GM18526 (cell line): ENCODE measurements around the gene MAP3K8.

Experiments
- POLR2A ChIP-seq: IDR thresholded peaks from 3 replicates; pipeline ENCODE4 v1.6.1; 2011; ENCODE audit not compliant: insufficient read length; ENCODE audit errors: extremely low read depth

MAP3K8 gene

GRCh38 chr10:30413996-30414576 lies 19.9 kb upstream of the MAP3K8 start:
- no peak for TF ChIP-seq POLR2A

GRCh38 chr10:30415593-30415992 lies 18.4 kb upstream of the MAP3K8 start:
- no peak for TF ChIP-seq POLR2A

DNA sequence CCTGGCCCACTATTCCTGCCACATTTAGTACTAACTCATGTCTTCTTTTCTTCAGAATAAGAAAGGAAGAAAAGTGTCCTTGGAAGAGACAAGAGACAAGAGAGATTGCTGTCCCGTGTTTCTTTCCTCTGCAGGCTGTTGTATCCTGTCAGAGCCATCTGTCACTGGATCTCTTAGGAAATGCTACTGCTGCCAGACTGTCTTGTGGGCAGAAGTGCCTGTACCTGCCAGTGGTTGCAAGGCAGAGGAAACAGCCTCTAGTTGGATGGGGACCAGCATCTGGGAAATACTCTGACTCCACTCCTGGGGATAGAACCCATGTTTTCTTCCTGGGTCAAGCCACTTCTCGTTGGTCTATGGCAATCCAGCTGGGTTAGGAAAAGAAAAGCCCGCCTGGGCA lies 16.7 kb upstream of the MAP3K8 start:
- TF ChIP-seq POLR2A, result no peak

DNA sequence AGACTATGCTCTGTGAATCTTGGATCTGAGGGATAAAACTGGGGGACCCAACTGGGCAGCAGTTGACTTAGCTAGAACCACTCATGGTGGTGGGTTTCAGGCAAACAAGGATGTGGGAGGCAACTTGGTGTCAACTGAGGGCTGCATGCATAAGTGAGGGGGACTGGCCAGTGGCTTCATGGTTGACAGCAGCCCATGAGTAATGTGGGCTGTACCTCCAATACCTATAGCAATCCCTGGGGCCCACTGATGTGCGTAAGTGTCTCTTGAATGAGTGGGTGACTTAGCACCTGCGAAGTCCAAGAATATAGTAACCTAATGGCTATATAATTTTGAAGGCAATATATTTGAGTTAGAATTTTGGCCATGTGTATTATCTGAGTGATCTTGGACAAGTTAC lies 13.7 kb upstream of the MAP3K8 start:
- TF ChIP-seq POLR2A, result no peak

DNA sequence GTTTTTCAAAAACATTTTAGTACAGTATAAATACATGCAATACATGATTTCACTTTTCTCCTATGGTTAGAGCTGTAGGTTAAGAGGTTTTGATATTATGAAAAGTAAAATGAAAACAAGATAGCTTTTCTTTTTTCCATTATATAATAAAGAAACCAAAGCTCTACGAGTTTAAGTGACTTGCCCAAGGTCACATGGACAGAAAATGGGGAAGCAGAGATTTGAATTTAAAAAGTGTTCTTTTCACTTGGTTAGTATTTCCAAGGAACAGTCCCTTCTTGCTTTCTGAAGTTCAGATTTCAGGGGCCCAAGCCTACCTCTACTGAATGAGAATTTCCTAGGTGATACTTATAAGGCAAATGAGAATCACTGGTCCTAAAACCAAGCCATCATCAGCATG lies 13.2 kb upstream of the MAP3K8 start:
- TF ChIP-seq POLR2A, result no peak

DNA sequence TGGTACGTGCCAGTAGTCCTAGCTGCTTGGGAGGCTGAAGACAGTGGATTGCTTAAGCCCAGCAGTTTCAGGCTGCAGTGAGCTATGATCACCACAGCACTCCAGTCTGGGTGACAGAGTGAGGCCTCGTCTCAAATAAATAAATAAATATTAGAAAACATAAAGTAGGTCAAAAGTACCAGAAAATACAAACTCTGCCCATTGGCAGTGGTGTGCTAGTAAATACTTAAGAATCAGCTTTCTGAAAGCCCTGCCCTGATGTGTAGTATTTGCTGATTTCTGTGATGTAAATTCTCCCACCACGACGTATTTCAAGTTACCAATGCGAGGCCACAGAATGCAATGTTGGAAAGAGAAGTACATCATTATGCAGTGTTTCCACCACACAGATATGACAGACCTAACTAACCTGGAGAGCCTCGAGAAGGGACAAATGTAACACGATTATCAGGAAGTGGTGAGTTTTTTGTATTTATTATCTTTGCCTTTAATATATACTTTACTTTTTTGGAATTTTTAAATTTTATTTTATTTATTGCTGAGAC lies 11.8 kb upstream of the MAP3K8 start:
- no peak for TF ChIP-seq POLR2A

DNA sequence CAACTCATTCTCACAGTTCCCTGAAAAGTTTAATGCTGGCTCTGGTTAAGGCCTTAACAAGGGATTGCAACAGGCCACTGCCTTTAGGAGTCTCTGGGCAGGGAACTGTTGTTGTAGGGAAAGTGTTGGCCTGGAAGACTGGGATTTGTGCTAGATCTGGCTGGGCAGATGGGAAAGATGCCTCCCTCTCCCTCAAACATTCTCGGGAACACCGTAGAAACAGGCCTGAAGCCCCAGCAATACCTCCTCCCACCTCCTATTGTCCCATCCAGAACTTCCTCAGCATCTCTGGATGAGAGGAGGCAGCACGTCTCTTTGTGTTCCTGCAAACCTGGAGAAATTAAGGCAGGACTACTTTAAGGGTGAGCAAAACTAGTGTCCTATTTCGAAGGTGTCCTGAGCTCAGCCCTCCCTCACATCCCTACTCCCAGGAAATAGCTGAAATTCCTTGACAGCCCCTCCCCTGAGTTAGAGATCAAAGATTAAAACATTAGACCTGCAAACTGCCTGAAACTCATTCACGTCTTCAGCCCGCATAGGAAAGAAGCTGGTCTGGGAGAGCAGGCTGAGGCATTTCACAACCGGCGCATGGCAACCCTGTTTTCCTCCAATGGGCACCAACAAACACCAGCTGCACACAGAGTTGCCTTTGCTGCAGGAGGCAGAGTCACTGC lies 10.9 kb upstream of the MAP3K8 start:
- TF ChIP-seq POLR2A, result no peak

DNA sequence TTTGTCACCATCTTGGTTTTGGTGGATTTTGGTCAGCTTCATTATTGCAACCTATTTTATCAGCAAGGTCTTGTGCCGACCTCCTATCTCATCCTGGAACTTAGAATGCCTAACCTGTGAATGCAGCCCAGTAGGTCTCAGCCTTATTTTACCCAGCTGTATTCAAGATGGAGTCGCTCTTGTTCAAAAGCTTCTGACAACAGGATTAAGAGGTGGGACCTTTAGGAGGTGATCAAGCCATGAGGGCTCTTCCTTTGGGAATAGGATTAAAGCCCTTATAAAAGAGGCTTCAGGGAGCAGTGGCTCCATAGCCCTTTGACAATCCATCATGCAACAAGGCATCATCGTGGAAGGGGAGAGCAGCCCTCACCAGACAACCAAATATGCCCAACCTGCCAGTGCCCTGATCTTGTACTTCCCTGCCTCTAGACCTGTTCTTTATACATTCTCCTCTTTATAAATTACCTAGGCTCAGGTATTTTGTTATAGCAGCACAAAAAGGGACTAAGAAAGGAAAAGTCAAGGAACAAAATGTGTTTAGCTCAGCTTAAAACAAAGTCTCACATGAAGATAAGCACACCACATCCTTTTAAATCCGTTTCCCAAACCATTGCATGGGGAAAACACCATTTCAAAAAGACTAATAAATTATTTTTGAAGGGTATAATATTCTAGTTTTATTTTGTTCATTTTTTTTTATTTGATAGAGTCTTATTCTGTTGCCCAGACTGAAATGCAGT lies 8.5 kb upstream of the MAP3K8 start:
- TF ChIP-seq POLR2A, result no peak

- no peak for TF ChIP-seq POLR2A
These were observed 3.3 kb upstream of the MAP3K8 start for GRCh38 chr10:30430544-30431298.

DNA sequence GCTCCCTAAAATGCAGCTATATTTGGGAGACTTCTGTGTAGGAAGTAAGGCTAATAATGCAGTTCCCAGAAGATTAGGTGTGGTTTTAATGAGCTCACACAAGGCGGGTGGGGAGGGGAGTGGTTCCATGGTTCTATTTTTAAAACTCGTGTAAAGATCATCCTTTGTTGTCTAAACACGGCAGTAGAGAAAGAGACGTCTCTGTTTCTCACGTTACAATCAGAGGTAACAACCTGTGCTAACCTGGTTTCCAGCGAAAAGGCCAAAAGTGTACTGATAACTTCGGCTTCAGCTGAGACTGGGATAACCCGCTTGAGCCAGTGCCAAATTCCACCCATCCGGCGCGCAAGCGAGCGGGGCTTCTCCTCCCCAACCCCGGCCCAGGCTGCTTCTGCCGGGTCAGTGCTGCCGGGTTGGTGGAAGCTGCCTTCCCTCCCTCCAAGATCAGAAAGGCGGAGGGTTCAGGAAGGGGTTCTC lies 2.5 kb upstream of the MAP3K8 start:
- no peak for TF ChIP-seq POLR2A

DNA sequence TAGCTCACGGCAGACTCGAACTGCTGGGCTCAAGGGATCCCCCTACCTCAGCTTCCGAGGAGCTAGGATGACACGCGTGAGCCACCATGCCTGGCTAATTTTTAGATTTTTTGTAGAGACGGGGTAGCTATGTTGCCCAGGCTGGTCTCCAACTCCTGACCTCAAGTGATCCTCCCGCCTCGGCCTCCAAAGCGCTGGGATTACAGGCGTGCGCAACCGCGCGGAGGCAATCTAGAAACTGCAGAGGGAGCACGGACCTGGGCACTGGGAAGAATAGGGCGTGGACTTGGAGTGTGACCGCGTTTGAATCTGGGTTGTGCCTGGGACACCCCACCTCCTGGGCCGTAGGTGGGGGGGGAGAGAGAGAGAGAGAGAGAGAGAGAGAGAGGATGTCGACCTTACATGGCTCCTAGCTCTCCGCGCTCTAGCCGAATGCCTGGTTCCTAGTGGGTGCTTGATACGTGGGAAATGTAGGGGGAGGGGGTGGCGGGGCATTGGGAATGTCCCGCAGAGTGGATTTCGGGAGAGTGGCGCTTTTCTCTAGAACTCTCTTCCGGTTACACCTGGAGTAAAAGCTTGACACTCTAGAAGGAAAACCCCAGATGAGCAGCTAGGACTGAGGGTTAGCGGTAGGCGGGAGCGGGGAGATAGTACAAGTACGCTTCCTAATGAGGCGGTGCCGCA lies 1.2 kb upstream of the MAP3K8 start:
- no peak for TF ChIP-seq POLR2A

GRCh38 chr10:30433306-30433729 lies 666 bp upstream of the MAP3K8 start:
- no peak for TF ChIP-seq POLR2A

- peak; percentile 84 for TF ChIP-seq POLR2A
These were observed 489 bp downstream of the MAP3K8 start for GRCh38 chr10:30434273-30435072.

DNA sequence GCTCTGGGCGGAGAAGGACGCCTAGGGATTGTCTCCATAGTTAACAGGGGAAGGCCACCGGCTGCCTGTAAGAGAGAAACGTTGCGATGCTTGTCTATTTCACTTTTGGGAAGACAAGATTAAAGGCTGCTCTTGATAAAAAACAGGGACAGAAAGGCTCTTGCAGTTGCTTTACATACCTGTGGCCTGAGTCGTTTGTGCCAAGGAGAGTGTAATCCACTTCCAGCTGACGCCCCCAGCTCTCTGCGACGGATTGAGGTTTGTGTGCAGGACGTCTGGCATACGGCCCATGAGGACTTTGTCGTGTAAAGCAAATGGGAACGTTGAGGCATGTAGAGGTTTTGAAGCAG lies 1.1 kb downstream of the MAP3K8 start:
- no peak for TF ChIP-seq POLR2A
